ENCODE results near the gene RAB1A. TPM values are rescaled to one million over a fixed set of nuclear protein-coding genes. Genes with fewer than 3 reads are reported as not detected.
A peak's percentile ranks its signal among the peaks of the same experiment; 100 is the strongest.

RAB1A gene
- total and polyA plus RNA-seq, 9 of the 15 experiments (the other 6 are each of a cell fraction or from before 2014, with no cell fraction given): 43.8 to 163 (median 67.7) TPM

GRCh38 chr2:65130664-65131175, 814 bp upstream of the RAB1A start (continued):
- TF ChIP-seq HDGF (IDR thresholded peaks at IDR 0.05): no peak; the same call in 1 of the 2 replicates
- TF ChIP-seq RBM15 (IDR thresholded peaks at IDR 0.05; ENCODE audit: insufficient read depth, low read length): no peak
- TF ChIP-seq TCF7L2 (IDR thresholded peaks at IDR 0.05; ENCODE audit: low read depth, low read length): no peak
- TF ChIP-seq AFF1 (IDR thresholded peaks at IDR 0.05; ENCODE audit: low read depth in 1 of 2, partially characterized antibody in 2 of 2): peak in 1 of 2 experiments; percentile 16
- peak; percentile 16 to 62; a peak in 1 of 4 replicates for TF ChIP-seq RCOR1 (IDR thresholded peaks at IDR 0.05; ENCODE audit: borderline replicate concordance in 1 of 2, low read depth in 2 of 2, low read length in 2 of 2)
- no peak for TF ChIP-seq IRF2 (CRISPR knock-in tag; IDR thresholded peaks at IDR 0.05)
- TF ChIP-seq CCNT2 (IDR thresholded peaks at IDR 0.05; ENCODE audit: borderline replicate concordance, extremely low read depth, insufficient read length, low read depth, low read length): no peak
- TF ChIP-seq U2AF2 (optimal IDR thresholded peaks at IDR 0.05; ENCODE audit: low read depth, low read length): no peak
- no peak for TF ChIP-seq STAT5A (IDR thresholded peaks at IDR 0.05; ENCODE audit: borderline replicate concordance, low read length)
- no peak for TF ChIP-seq LEF1 (IDR thresholded peaks at IDR 0.05)
- 0 out of 2 replicates have a peak, but pooled peaks have one; percentile 23 for TF ChIP-seq E2F3 (CRISPR knock-in tag; IDR thresholded peaks at IDR 0.05)
- no peak for TF ChIP-seq TCF3 (CRISPR knock-in tag; IDR thresholded peaks at IDR 0.05)
- TF ChIP-seq NEUROD1 (IDR thresholded peaks at IDR 0.05; ENCODE audit: borderline replicate concordance, low read depth, low read length, partially characterized antibody): no peak
- TF ChIP-seq RNF2 (IDR thresholded peaks at IDR 0.05): no peak
- TF ChIP-seq CHCHD3 (CRISPR knock-in tag; IDR thresholded peaks at IDR 0.05): no peak
- TF ChIP-seq ZBTB26 (CRISPR knock-in tag; IDR thresholded peaks at IDR 0.05): peak; percentile 91
- TF ChIP-seq CHD4 (IDR thresholded peaks at IDR 0.05; ENCODE audit: insufficient read depth, insufficient replicate concordance, low read depth, low read length, poor library complexity, severe bottlenecking): peak; percentile 31
- TF ChIP-seq GTF3C2 (IDR thresholded peaks at IDR 0.05; ENCODE audit: borderline replicate concordance, extremely low read depth, insufficient read length): no peak

Measured in K562 (cell line).